HG03064 (cell line): ENCODE data around the gene ATG2B.

Source experiments
- ATAC-seq: cut with Tn5 transposase; IDR thresholded peaks from one replicate; pipeline ENCODE4 v1.9.1; 2021; ENCODE audit warnings: low read depth; ENCODE audit not compliant: unreplicated experiment

The ATG2B gene

DNA sequence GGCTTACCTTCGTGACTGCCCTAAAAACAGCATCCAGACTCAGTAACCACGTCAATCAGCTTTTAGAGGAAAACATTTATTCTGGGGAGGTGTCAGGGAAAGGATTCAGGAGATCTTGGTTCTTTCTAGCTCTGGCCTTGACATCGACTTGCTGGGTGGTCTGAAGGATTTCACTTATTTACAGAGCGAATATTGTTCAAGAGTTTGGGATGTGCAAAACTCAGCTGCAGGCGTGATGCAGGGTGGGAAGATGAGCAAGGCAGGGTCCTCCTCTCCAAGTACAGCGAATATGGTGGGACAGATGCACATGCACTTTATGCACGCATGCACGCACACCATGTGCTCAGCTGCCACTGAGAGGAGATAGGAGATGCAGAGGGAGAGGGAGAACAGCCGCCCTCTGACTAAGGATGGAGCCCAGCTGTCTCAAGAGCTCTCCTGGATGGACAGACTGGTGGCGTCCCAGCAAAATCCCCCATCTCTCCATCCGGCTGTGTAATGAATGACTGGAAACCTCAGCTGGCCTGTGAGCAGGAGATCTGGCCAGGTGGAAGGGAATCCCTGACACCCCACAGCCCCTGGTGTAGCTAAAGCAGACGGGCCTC is 131.5 kb downstream of the ATG2B start:
- no peak for ATAC-seq

DNA sequence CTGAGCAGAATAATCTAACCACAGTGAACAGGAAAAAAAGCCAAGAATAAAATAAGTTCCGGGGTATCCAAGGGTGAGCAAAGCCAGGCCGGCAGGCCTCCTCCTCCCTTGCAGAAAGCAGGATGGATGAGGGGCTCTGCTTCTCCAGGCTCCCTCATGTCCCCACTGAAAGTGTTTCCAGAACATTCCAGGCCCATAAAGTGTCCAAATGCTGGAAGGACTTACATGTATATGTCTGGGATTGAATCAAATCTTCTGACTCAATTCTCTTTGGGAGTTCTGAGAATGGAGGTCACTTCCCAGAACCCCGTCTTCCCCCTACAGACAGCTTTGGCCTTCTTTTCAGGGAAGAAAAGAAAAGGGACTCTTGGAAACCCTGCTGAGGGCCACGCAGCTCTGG is 132.1 kb downstream of the ATG2B start:
- no peak for ATAC-seq

DNA sequence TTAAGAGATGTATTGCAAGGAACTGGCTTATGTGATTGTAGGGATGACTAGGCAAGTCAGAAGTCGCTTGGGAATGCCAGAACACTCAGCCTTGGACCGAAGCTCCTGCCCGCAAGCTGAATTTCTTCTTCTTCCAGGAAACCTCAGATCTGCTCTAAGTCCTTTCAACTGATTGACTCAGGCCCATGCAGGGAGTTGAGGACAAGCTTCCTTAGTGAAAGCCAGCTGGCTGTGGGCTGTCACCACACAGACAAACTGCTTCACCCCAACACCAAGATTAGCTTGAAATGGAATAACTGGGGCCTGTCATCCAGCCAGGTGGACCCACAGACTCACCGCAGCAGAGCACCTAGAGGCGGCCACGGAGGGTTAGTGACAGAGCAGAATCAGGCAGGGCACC is 133.8 kb downstream of the ATG2B start:
- no peak for ATAC-seq
